ENCODE measurements around the gene JMY.

DNA sequence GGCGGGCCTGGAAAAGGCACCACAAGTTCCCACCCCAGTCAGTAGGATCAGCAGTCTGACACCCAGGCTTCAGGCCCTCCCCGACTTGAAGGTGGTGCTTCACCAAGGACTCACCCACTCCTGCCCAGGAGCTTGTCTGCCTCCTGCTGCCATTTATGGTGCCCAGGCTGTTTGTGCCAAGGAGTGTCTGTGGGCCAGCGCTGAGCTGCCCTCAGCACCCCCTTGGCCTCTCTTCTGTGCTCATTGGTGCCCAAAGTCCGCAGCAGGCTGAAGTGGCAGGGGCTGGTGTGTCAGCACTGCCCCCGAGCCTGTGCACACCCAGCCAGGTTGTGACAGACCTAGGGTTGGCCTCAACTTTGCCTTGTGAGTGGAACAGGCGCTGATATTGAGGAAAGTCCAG, 23.5 kb downstream of the JMY start:
- TF ChIP-seq POLR2AphosphoS5 (IDR thresholded peaks at IDR 0.05; ENCODE audit: borderline replicate concordance, low read depth, low read length) (no peak), EZH2 (IDR thresholded peaks at IDR 0.05) (no peak)
